ENCODE results near the gene AVPI1. TPM values are rescaled to one million over a fixed set of nuclear protein-coding genes. Genes with fewer than 3 reads are reported as not detected.

The AVPI1 gene
- total RNA-seq, 1 experiment from 2014 or later, result 6.5 TPM

GRCh38 chr10:97704341-97704740 lies 17.3 kb upstream of the AVPI1 start:
- H2BK20ac ChIP-seq (ENCODE audit: low read depth, low read length, poor library complexity, severe bottlenecking), result no peak overlapping the region
- no peak overlapping the region for H4K8ac ChIP-seq (replicated peaks; ENCODE audit: insufficient read length, low read depth, low read length)
- H3K23ac ChIP-seq (ENCODE audit: insufficient read length, low read depth, low read length), result no peak overlapping the region
- TF ChIP-seq CTCF (conservative IDR thresholded peaks at IDR 0.05), result no peak
- H2AFZ ChIP-seq (ENCODE audit: low read length), result no peak overlapping the region
- no peak overlapping the region for H3K9ac ChIP-seq (ENCODE audit: extremely low read depth, insufficient read length, low read length)
- H3K4me2 ChIP-seq (ENCODE audit: insufficient read depth, insufficient read length, low read length), result no peak overlapping the region
- H3K4ac ChIP-seq (ENCODE audit: low read depth, low read length), result no peak overlapping the region
- Mint-ChIP-seq H3K36me3 (ENCODE audit: insufficient read depth in 1 of 3, low read depth in 3 of 3) (no peaks in the 10 kb centered on the region), H3K4me3 (no peak overlapping the region), H3K27me3 (ENCODE audit: low read depth) (peaks cover 13% of the 10 kb centered on the region), H3K9me3 (no peaks in the 10 kb centered on the region), H3K4me1 (peaks cover 4 to 8% of the 10 kb centered on the region in 2 experiments), H3K27ac (no peak overlapping the region)
- no peak overlapping the region for H3K14ac ChIP-seq (ENCODE audit: insufficient read depth, low read length)
- no peaks in the 10 kb centered on the region for H3K4me1 ChIP-seq (ENCODE audit: insufficient read depth, low read length)
- no peak overlapping the region for H2BK12ac ChIP-seq (ENCODE audit: insufficient read length, low read depth, low read length)
- no peaks in the 10 kb centered on the region for H3K79me2 ChIP-seq (ENCODE audit: insufficient read depth, low read length)
- H2BK5ac ChIP-seq (ENCODE audit: insufficient read length, low read length), result no peak overlapping the region
- H3K18ac ChIP-seq (ENCODE audit: insufficient read length, low read depth, low read length), result no peak overlapping the region
- H2AK5ac ChIP-seq (ENCODE audit: insufficient read length, low read length), result no peak overlapping the region
- H3K23me2 ChIP-seq (ENCODE audit: insufficient read length, low read depth, low read length, poor library complexity, severe bottlenecking), result no peaks in the 10 kb centered on the region
- no peak overlapping the region for H2BK120ac ChIP-seq (ENCODE audit: low read depth, low read length, poor library complexity, severe bottlenecking)
- H3T11ph ChIP-seq (ENCODE audit: low read length), result no peak overlapping the region
- H3K56ac ChIP-seq (ENCODE audit: insufficient read length, low read depth, low read length), result no peak overlapping the region
- no peaks in the 10 kb centered on the region for H3K79me1 ChIP-seq (ENCODE audit: insufficient read depth, low read depth, low read length, poor library complexity, severe bottlenecking)
- no peaks in the 10 kb centered on the region for H4K20me1 ChIP-seq (ENCODE audit: control insufficient read depth, insufficient read depth, insufficient read length)
- no peak overlapping the region for H4K5ac ChIP-seq (ENCODE audit: insufficient read length, low read depth, low read length)
- no peaks in the 10 kb centered on the region for H3K27me3 ChIP-seq (ENCODE audit: insufficient read depth, low read length)
- WGBS (ENCODE audit: extremely low coverage, insufficient read length, low lambda C conversion rate), result no CpG with 5 or more reads among the region's 1 CpG
- no peak overlapping the region for H3K27ac ChIP-seq (ENCODE audit: insufficient read length, low read depth, low read length)
- no peak for DNase-seq
- H4K91ac ChIP-seq (ENCODE audit: insufficient read length, low read depth, low read length), result no peak overlapping the region
- no peaks in the 10 kb centered on the region for H3K9me3 ChIP-seq (ENCODE audit: control insufficient read depth, low read depth, low read length)
- no peak overlapping the region for H2BK15ac ChIP-seq (ENCODE audit: low read depth, low read length)

Data from H9 (cell line).